Midbrain (tissue), 1 donor: Measurements from ENCODE around the gene SP6.

Source experiments
- DNase-seq: peaks from one replicate; lab custom pipeline; 2025; lab: John Stamatoyannopoulos, UW

SP6 gene

DNA sequence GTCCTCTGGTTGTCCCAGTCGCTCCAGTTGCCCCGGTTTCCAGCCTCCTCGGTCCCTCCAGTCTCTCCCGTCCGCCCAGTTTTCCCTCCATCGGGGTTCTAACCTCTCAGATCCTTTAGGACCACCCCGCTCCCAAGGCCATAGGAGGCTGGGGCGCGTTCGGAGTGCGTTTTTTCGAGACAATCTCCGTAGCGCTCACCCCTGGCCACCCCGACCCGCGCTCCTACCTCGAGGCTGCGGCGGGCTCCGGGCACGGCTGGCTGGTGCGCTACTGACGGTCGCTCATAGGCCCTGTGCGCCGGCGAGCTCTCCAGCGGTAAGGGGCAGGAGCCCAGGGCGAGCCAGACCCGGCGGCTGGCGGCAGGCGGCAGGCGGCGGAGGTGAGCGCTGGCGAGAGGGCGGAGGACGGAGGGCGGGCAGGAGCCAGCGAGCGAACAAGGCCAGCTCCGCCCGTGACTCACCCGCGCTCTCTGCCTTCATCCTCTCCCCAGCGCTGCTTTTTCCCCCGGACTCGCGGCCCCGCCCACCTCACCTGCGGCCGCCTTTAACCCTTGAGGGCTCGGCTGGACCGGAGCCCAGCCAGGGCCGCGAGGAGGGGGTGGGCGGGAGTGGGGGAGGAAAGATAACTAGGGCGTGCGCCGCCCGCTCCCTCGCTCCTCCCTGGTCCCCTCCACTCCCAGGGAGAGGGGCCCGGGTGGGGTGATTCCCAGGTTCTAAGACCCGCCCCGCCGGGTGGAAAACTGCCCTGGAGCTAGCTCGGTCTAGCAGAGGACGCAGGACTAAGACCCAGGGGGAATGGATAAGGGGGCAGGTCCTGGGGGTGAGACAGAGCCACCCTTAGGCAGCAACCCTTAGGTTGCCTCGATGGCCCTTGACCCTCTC, at the start of gene SP6:
TSS of gene SP6 (minus strand) at position 472 of the 882 bp plus-strand sequence. CDS start 2,734 bp downstream, outside the sequence.
- DNase-seq, result no peak

DNA sequence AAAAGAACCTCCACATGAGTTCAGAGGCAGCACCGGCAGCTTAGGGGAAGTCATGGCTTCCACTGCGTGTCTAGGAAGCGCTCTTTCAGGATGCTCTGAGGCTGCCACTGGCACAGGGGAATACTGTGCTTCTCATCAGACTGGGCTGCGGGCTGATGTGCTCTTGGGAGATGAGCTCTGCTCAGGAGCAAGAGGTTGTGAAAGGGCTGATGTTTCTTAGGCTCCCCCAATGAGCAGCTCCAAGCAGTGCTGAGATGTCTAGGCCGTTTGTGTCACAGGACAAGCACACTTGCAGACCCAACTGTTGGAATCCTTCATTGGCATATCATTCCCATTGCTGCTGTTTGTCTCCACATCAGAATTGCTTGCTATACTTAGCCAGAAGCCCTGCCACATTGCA, 48.7 kb upstream of the SP6 start:
- no peak for DNase-seq

GRCh38 chr17:47898241-47898640, 47.3 kb upstream of the SP6 start:
- DNase-seq, result no peak

GRCh38 chr17:47897561-47897960, 46.6 kb upstream of the SP6 start:
- no peak for DNase-seq

- DNase-seq, result peak; percentile 39
Measured at GRCh38 chr17:47896672-47897490, 45.9 kb upstream of the SP6 start.

GRCh38 chr17:47895856-47896671, 45.1 kb upstream of the SP6 start, which contains the start of gene SP2:
TSS of gene SP2 (plus strand) at chr17:47896236. CDS start at chr17:47896287, 51 bp downstream.
- DNase-seq, result peak; percentile 99

DNA sequence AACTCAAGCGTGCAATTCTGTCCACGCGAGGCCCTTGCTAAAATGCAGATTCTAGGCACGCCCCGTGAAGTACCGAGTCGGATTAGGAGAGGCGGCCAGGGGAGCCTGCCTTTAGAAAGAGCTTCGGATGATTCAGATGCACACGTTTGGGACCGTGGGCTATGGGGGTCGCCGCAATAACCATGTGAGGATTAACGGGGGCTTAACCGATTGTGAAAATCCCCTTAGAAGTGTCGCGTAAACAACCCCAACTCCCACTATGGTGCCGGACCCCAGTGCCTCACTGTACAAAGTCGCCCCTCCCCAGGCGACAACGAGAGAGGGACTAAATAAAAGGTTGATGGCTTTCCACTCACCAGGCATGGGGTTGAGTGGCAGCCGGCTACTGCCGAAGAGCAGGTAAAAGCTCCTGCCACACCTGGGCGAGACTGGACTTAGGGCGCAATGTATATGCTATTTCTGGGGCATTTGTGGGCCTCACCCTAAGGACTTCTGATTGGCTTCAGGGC, 44.4 kb upstream of the SP6 start:
- DNase-seq, result peak; percentile 53

GRCh38 chr17:47894498-47895346, 43.8 kb upstream of the SP6 start:
- DNase-seq, result no peak

DNA sequence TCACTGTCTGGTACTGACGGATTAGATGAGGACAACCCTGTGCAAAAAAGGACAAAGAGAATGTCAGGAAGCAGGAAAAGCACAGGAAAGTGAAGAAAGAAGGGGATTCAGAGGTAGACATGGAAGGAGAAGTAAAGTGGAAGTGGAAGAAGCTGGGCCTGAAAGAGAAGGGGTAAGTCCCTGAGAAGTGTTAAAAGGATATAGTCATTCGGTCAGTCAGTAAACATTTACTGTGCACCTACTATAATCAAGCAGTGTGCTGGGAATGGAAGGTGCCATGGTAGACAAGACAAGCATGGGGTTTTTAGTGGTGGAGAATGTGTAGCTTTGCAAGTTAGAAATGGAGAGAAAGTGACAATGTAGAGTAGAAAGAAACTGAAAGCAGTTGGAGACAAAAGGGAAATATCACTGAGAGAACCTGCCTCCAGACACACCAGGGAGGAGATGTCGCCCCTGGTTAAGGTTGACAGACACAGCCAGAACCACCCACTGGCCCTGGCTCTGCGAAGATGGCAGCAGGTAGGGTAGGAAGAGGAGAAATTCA, 40.7 kb upstream of the SP6 start:
- DNase-seq, result no peak

GRCh38 chr17:47889734-47890529, 39.0 kb upstream of the SP6 start:
- peak; percentile 77 for DNase-seq

DNA sequence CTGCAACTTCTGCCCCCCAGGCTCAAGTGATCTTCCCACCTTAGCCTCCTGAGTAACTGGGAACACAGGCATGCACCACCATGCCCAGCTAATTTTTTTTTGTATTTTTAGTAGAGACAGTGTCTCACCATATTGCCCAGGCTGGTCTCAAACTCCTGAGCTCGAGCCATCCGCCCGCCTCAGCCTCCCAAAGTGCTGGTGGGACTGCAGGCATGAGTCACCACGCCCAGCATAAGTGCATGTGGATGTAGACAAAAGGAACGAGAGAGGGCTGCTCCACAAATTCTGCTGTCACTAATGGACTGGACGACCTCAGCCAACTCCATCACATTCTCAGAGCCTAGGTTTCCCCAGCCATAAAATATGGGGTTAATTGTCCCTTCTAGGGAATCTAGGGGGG, 37.3 kb upstream of the SP6 start:
- no peak for DNase-seq

DNA sequence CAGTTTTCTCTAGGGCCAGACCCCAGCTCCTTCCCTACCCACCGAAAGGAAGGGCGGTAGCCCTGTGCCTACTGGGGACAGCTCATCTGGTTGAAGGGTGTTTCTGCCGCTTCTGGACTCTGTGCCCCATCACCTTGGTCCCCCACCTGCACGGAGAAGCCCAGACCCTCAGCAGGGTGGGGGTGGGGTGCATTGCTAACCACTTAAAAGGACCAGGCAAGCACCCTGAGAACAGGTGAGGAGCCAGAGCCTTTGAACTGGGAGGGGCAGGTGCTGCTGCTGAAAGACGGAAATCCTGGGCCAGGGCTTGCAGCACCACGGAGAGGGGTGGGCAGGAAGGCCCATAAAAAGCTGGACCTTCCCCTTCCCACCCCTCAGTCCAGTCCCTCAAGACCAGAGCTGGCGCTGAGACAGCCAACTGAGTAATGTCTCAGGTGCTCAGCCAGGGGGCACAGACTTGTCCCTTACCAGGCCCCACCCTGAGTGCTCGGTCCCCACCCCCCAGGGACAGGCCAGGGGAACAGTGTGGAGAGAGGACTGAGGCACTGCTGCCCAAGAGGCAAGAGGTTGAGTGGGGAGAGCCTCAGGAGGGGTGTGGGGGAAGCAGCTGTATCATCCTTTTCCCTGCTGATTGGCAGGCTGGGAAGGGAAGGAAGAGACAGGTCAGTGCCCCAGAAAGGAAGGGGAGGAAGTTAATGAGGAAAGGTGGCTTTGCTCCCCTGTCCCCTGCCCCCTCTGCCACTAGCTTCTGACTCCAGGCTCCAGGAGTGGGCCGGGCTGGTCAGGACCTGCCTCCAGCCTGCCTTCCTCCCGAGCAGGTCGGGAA, 34.2 kb upstream of the SP6 start:
- no peak for DNase-seq

- DNase-seq, result no peak
Measured at GRCh38 chr17:47884427-47884740, 33.4 kb upstream of the SP6 start.

DNA sequence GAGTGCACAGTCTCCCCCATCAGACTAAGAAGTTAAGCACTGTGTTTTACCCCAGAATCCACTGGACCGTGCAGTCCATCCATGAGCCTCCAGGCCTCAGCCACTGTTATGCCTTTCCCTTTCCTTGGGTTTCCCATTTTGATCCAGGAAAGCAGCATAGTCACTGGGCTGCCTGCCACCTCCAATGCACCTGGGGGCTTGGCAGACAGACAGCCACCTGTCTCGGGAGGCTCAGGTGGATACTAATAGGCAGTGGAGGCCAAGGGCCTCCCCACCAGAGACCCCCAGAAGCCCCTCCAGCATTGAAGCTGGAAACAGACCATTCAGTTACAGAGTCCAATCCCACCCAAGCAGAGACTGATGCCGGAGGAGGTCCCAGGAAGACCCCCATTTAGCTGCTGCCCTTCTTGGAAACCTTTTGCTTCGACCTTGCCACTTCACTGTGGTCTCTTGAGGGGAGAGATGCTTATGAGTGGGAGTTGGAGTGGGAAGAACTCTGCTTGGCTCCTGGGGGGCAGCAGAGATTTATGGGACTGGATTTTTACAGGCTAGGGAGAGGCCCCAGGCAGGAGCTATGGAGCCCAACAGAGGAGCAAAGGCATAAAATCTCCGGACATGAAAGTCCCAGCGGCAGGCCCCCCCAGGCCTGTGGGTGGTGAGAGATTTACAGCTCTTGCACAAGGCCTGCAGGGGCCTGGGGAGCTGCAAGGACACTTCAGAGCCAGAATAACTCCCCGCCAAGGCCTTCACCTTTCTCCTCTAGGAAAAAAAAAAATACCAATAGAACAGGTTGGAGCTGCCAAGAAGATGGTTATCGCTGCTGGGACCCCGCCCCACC, 32.8 kb upstream of the SP6 start:
- no peak for DNase-seq

DNA sequence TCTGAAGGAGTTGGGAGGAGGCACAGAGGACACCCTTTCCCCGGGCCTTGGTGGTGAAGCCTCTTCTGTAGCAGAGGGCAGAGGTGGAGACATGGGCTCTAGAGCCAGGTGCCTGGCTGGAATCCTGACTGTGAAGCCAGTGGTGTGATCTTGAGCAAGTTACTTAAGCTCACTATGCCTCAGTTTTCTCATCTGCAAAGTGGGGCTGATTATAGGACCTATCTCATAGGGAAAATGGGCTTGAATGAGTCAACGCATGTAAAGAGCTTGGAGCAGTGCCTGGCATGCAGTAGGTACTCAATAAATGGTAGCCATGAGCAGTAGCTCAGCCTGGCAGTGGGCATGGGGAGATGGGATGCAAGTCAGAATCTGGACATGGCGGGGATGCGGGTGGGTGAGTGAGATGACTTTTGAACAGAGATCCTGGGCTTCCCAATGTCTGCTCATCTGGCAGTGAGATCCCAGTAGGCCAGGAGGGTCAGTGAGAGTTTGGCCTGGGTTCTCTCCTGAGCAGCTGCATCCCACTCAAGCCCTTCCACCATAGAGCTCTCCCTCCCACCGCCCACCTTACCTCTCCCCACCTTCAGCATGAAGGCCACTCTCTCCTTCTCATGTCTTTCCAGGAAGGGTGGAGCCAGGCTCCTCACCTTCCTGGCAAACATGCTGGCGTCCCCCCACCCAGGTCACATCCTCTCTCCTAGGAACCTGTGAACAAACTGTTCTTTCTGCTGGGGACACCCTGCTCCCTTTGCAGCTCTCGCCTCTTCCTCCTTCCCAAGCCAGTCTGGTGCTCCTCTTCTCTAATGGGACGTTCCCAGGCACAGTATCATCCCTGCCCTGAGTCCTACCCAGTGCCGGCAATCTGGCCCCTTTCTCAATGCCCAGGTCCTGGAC, 32.0 kb upstream of the SP6 start:
- no peak for DNase-seq

DNA sequence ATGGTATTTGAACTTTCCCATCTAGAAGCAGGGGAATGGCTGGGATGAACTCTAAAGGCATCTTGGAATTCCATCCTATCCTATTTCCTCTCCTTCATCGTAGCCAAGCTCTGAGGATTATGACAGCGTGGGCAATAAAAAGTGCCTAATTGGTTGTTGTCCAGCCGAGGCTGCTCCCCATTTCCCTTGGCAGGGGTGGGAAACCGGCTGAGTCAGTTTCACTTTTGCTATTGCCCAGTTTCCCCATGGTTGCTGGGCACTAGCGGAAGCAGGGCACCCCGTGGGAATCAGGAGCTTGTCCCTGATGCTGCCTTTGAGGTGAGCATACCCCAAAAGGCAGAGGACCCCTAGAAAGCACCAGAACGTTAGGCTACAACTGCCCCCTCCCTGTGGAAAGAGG, 31.3 kb upstream of the SP6 start:
- no peak for DNase-seq
